Ovary (tissue), 3 donors: ENCODE results near the gene GGT7.

ENCODE experiments used
- POLR2A ChIP-seq: fragments of 450-650 bp; IDR thresholded peaks from one replicate; pipeline ENCODE4 v1.6.1; 2017; ENCODE audit warnings: antibody characterized with exemption, mild to moderate bottlenecking, moderate library complexity
- TF ChIP-seq, protein P1 (sequence below), 3 donors: fragments of 450-650 bp in 2 of 3; fragments of 200-600 bp in 1 of 3; IDR thresholded peaks; one replicate each; pipeline versions ENCODE4 v1.5.1 to v1.8.0; 2016 to 2022; ENCODE audit warnings: antibody characterized with exemption in 3 of 3, mild to moderate bottlenecking in 1 of 3
- donor health status: DM: no; HTN: no; CAD: no.

DNA sequence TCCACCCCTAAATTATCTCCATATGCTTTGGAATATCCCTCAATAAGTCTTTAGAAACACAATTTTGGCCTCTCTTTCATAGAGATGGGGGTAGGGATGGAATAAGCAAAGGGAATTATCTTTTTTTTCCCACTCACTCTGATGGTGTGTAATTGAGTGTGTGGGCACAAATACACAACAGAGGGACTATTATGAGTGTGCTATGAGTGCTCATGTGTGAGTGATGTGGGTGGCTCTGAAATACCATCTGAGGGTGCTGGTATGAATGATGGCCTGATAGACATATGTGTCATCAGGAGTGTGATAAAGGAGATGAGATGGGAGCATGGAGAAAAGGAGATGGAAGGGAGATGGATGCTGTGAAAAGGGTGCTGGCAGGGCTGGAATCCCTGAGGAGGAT lies 47.4 kb upstream of the GGT7 start:
- TF ChIP-seq POLR2A, result no peak
- TF ChIP-seq, protein P1, sequence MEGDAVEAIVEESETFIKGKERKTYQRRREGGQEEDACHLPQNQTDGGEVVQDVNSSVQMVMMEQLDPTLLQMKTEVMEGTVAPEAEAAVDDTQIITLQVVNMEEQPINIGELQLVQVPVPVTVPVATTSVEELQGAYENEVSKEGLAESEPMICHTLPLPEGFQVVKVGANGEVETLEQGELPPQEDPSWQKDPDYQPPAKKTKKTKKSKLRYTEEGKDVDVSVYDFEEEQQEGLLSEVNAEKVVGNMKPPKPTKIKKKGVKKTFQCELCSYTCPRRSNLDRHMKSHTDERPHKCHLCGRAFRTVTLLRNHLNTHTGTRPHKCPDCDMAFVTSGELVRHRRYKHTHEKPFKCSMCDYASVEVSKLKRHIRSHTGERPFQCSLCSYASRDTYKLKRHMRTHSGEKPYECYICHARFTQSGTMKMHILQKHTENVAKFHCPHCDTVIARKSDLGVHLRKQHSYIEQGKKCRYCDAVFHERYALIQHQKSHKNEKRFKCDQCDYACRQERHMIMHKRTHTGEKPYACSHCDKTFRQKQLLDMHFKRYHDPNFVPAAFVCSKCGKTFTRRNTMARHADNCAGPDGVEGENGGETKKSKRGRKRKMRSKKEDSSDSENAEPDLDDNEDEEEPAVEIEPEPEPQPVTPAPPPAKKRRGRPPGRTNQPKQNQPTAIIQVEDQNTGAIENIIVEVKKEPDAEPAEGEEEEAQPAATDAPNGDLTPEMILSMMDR (IDR thresholded peaks at IDR 0.05), result no peak
